ENCODE results near the gene DIS3L2. TPM values are rescaled to one million over a fixed set of nuclear protein-coding genes. Genes with fewer than 3 reads are reported as not detected.
"Not testable (repeated sequence)": the region's sequence is repeated elsewhere in the genome, so short reads cannot be mapped to it uniquely, and the experiment has no call there.

The DIS3L2 gene
- total RNA-seq, 1 donor from 2014 or later, result 14.1 TPM

GRCh38 chr2:232361646-232362045 is 400.1 kb downstream of the DIS3L2 start:
- DNase-seq (ENCODE audit: low spot score), result no peak
- no peak for ATAC-seq

GRCh38 chr2:232362174-232362900 is 400.8 kb downstream of the DIS3L2 start:
- peak; percentile 22 for DNase-seq (ENCODE audit: low spot score)
- ATAC-seq, result no peak

DNA sequence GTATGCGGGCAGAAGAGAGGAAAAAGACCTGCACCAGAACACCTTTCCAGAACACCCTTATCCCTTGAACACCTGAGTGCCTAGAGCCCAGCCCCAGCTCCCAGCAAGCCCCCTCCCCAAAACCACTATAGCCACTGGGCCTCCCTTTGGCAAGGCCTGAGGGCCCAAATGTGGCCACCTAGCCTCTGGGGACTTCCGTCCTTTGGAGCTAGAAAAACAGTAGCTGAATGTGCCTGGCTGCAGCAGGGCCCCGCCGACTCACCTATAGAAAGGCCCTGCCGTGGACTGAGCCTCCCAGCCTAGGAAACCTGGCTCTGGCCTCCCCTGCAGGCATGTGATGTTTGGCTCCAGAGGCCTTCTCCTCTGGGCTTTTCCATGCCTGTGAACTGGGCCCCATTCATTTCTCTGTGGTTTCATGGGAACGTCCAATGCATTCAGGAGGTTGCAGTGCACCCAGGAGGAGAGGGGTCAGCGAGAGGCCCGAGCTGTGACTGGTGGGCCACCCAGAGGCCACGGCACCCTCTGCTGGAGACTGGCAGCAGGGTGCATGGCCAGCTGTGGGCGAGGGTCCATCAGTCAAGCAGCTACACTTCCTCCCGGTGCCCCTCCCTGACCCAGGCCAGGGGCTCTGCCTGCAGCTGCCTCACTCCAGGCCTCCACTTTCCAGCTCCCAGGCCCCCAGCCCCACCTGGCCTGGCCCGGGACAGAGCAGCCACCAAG is 401.7 kb downstream of the DIS3L2 start:
- DNase-seq (ENCODE audit: low spot score), result peak; percentile 37
- ATAC-seq, result not testable (repeated sequence)

- DNase-seq (ENCODE audit: low spot score), result peak; percentile 29
- peak; percentile 42 for ATAC-seq
These were observed 402.5 kb downstream of the DIS3L2 start for GRCh38 chr2:232363784-232364615.

DNA sequence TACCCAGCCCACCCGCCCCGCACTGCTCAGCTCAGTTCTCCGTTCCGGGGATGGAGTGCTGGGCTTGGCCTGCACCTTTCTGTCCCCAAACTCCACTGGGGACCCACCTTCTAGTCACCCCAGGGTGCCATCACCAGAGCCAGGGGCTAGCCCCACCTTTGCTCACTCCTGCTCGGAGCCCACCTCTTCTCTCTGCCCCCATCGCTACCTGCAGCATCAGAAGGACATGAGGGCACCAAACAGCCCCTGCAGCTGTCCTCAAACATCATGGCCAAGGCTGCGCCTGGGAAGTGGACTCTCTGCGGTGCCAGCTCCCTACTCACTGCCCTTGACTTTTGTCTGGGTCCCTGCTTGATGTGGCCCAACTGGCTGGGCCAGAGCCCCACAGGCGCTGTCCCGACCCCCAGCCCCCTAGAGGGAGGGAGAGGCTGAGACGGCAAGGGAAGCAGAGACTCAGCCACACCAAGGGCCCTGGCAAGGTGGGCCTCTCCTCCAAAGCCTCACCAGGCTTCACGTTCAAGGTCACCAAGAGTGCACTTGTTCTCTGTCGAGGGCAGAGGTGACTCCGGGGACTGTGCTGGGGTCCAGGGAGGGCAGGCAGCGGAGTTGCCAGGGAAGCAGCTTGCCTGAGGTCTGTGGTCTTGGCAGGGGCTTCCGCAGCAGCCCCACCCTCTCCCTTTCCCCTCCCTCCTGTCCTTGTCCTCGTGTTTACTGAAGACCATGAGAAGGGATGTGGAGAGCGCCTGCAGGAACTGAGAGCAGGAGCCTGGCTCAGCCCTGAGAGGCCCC is 403.5 kb downstream of the DIS3L2 start:
- ATAC-seq, result not testable (repeated sequence)

GRCh38 chr2:232365621-232366321 is 404.3 kb downstream of the DIS3L2 start:
- peak; percentile 35 for DNase-seq (ENCODE audit: low spot score)

More for the DNA sequence above, 403.5 kb downstream of the DIS3L2 start:
- peak; percentile 41 for DNase-seq (ENCODE audit: low spot score)

GRCh38 chr2:232366461-232366860 is 404.9 kb downstream of the DIS3L2 start:
- DNase-seq (ENCODE audit: low spot score), result peak; percentile 27

More at GRCh38 chr2:232365621-232366321, 404.3 kb downstream of the DIS3L2 start:
- ATAC-seq, result peak; percentile 66

GRCh38 chr2:232367016-232367415 is 405.5 kb downstream of the DIS3L2 start:
- no peak for ATAC-seq
- peak; percentile 28 for DNase-seq (ENCODE audit: low spot score)

More at GRCh38 chr2:232366461-232366860, 404.9 kb downstream of the DIS3L2 start:
- ATAC-seq, result not testable (repeated sequence)

DNA sequence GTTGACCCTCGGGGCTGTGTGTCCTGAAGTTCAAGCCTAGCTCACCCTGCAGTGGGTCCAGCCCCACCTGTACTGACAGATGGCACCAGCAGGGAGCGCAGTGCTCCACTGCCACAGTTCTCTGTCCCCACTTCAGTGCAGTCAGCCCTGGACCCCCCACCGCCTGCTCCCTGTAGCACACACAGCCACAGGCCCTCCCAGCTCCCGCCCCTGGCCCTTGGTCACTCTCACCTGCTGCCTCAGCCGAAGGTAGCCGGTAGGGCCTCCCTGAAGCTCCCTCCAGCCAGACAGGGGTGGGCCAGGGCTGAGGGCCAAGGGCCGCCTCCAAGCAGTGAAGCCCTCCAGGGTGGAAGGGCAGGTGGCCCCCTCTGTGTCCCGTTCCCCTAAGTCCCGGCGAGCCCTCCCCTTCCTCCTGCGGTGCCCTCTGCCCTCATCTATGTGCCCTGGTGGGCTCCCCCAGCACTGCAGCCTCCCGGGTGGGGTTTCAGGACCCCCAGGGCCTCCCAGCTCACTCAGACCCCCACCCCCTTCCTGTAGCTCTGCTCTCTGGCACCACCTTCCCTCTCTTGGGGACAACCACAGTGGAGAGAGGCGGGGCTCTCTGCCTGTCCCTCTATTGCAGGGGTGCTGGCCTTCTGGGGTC is 406.2 kb downstream of the DIS3L2 start:
- DNase-seq (ENCODE audit: low spot score), result no peak

DNA sequence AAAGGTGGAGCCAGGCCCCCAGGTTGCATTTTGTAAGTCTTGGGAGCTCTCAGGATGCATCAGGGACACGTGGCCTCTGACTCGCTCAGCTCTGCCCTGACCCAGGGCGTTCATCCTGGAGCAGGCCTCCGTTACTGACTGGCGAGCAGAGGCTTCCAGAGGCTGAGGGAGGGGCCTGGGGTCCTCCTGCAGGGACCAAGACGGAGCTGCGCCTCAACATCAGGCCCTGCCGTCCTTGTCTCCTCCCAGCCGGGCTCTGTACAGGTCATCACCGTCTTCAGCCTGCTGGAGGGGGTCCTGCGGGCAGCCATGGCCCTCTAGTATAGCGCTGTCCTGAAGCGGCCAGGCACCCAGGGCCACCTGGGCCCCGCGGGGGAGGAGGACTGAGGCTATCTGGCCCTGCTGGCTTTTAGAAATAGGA is 406.8 kb downstream of the DIS3L2 start:
- ATAC-seq, result no peak
- peak; percentile 38 for DNase-seq (ENCODE audit: low spot score)

More for the DNA sequence above, 406.2 kb downstream of the DIS3L2 start:
- ATAC-seq, result no peak

DNA sequence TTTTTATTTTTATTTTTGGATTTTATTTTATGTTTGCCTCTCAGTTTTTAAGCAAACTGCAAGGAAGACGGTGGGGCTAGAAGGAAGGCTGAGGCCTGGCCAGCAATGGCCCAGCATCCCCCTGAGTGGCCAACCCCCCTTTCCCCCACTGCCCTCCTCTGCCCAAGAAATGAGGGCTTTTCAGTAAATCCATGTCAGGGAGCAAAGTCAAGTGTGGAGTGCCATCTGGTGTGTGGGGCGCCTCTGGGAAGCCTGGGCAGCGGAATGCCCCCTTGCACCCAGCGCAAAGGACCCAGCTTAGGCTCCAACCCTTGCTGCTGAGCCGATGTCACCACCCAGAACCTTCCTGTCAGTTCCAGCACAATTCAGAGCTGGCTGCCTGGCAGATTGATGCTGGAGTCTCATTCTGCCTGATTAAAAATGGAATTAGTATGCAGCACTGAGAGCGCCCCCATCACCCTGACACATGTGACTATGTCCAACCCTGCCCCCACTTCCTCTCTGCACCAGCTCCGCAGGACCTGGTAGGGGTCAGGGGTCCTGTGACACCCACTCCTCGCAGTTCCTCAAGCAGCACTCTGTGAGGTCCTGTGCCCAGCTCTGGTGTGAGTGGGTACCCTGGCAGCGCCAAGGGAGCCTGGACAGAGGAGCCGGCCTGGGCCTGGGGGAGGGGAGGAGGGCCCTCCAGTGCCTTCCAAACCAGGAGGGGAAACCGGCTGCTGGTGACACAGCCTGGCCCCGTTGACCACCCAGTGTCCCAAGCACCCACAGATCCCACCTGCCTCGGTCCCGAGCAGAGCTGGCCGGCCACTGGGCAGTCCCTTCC is 407.8 kb downstream of the DIS3L2 start:
- ATAC-seq (peak; percentile 42), DNase-seq (ENCODE audit: low spot score) (peak; percentile 39)

GRCh38 chr2:232370007-232370406 is 408.5 kb downstream of the DIS3L2 start:
- DNase-seq (ENCODE audit: low spot score), result peak; percentile 18
- not testable (repeated sequence) for ATAC-seq

DNA sequence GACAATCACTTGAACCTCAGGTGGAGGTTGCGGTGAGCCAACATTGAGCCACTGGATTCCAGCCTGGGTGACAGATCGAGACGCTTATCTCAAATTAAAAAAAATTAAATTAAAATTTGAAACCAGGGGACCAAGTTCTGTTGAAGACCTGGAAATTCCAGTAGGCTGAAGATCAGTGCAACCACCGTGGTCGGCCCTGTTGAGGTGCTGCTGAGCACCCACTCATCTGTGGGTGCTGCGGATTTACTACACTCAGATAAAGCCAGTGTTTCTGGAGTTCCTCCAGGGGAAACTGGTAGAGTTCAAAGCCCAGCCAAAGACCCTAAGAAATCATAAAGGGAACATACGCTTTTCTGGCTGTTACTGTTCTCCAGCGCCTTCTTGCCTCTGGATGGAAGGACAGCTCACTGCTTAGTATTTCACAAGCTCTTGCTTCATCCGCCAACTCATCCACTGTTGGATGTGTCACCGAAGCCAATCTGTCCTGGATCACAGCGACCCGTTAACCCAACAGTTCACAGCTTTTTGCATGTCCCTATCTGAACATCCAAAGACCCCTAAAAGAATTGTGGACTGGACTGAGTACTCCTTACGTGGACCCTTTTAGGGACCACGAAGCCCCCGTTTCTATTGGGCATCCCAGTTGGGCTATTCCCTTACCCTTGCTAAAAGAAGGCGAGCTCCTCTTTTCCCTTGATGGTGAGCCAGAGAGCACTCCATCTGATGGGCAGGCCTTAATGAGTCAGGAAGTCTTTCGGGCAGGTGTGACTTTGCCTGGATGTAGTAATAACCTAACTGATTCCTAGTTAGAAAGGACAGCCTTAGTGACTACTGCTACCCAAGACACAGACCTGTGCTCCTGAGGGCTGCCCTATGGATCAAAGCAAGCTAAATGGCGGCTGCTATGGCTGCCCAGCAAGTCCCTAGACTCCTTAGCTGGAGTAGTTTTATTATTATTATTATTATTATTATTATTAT is 411.0 kb downstream of the DIS3L2 start:
- no peak for ATAC-seq

GRCh38 chr2:232374356-232374755 is 412.8 kb downstream of the DIS3L2 start:
- ATAC-seq (no peak), DNase-seq (ENCODE audit: low spot score) (peak; percentile 0)

More for the DNA sequence above, 411.0 kb downstream of the DIS3L2 start:
- peak; percentile 18 for DNase-seq (ENCODE audit: low spot score)

DNA sequence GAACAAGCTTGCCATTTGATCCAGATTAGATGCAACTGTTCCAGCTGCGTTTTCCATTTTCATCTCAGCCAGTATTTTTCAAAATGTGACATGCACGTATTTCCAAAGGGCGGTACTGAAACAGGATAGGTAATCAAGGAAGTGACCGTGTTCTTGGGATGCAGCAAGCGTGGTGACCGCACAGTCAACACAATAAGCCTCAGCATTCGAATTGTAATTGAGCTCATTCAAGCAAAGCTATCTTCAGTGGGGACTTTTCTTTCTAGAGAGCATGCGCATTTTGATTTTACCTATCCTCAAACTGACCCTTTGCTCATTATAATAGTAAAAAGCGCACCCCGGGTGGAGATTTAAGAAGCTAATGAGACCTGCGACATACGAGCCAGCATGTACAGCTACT is 413.7 kb downstream of the DIS3L2 start:
- ATAC-seq (no peak), DNase-seq (ENCODE audit: low spot score) (peak; percentile 0)

DNA sequence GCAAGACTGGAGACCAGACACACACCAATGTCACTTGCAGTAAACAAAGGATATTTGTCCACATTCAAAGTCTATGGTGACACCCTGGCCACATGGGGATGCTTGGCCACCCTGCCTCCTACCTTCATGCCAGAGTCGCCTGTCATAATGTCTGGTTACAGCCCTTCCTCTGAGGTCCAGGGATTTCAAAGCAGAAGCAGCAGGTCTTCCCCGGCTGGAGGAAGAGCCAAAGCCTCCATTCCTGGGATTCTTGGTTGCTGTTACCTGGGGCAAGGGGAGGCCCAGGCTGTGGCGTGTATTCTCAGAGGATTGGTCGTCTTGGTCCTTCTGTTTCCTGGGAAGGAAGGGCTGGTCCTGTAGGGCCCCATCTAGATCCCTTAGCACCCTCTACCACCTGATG is 414.7 kb downstream of the DIS3L2 start:
- DNase-seq (ENCODE audit: low spot score) (no peak), ATAC-seq (no peak)

DNA sequence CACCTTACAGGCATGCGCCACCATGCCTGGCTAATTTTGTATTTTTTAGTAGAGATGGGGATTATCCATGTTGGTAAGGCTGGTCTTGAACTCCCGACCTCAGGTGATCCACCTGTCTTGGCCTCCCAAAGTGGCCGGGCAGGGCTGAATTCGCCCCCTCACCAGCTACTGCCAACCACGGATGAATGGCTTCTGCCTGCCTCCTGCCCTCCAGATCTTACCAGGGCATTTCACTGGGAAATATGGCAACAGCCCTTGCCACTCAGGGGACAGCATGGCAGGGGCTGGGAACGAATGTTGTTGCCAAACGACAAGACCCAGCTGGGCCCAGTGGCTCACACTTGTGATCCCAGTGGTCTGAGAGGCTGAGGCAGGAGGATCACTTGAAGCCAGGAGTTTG is 415.2 kb downstream of the DIS3L2 start:
- no peak for DNase-seq (ENCODE audit: low spot score)
- ATAC-seq, result no peak

All from left lobe of liver (tissue), 2 donors.